Measurements from ENCODE around the gene ZC3H10.

ZC3H10 gene

GRCh38 chr12:56086096-56086495, 32.0 kb upstream of the ZC3H10 start:
- no peak for TF ChIP-seq CTCF (IDR thresholded peaks at IDR 0.05; ENCODE audit: low read length, missing control alignments)
- no peak overlapping the region for H3K4me3 ChIP-seq (replicated peaks; ENCODE audit: low read depth, low read length)
- DNase-seq (ENCODE audit: low read depth) = no peak

- no peak overlapping the region for H3K4me3 ChIP-seq (replicated peaks; ENCODE audit: low read depth, low read length)
- DNase-seq (ENCODE audit: low read depth) = no peak
- no peak for TF ChIP-seq CTCF (IDR thresholded peaks at IDR 0.05; ENCODE audit: low read length, missing control alignments)
Measured at GRCh38 chr12:56086608-56087007, 31.5 kb upstream of the ZC3H10 start.

GRCh38 chr12:56087220-56087619, 30.8 kb upstream of the ZC3H10 start:
- H3K4me3 ChIP-seq (replicated peaks; ENCODE audit: low read depth, low read length) = no peak overlapping the region
- TF ChIP-seq CTCF (IDR thresholded peaks at IDR 0.05; ENCODE audit: low read length, missing control alignments) = no peak
- no peak for DNase-seq (ENCODE audit: low read depth)

- no peak for DNase-seq (ENCODE audit: low read depth)
- no peak for TF ChIP-seq CTCF (IDR thresholded peaks at IDR 0.05; ENCODE audit: low read length, missing control alignments)
- H3K4me3 ChIP-seq (replicated peaks; ENCODE audit: low read depth, low read length) = no peak overlapping the region
Measured at GRCh38 chr12:56097738-56098137, 20.3 kb upstream of the ZC3H10 start.

GRCh38 chr12:56098592-56098991, 19.5 kb upstream of the ZC3H10 start:
- no peak overlapping the region for H3K4me3 ChIP-seq (replicated peaks; ENCODE audit: low read depth, low read length)
- DNase-seq (ENCODE audit: low read depth) = no peak
- no peak for TF ChIP-seq CTCF (IDR thresholded peaks at IDR 0.05; ENCODE audit: low read length, missing control alignments)

GRCh38 chr12:56099787-56100186, 18.3 kb upstream of the ZC3H10 start:
- no peak for DNase-seq (ENCODE audit: low read depth)
- no peak for TF ChIP-seq CTCF (IDR thresholded peaks at IDR 0.05; ENCODE audit: low read length, missing control alignments)
- no peak overlapping the region for H3K4me3 ChIP-seq (replicated peaks; ENCODE audit: low read depth, low read length)

GRCh38 chr12:56101045-56101444, 17.0 kb upstream of the ZC3H10 start:
- no peak for DNase-seq (ENCODE audit: low read depth)
- TF ChIP-seq CTCF (IDR thresholded peaks at IDR 0.05; ENCODE audit: low read length, missing control alignments) = no peak
- H3K4me3 ChIP-seq (replicated peaks; ENCODE audit: low read depth, low read length) = no peak overlapping the region

Measured in fibroblast of pulmonary artery (primary cell).